MCF 10A (cell line): ENCODE results near the gene PHLDA2. TPM values are rescaled to one million over a fixed set of nuclear protein-coding genes. Genes with fewer than 3 reads are reported as not detected.

ENCODE experiments used
- BruUV-seq: library from RNA; stranded (reverse); fragments of 400-500 nt; replicated peaks from 2 replicates; lab custom pipeline; 2021; lab: Mats Ljungman, UMichigan
- CTCF ChIA-PET: fragments of 300-600 bp; sonication (Branson Sonifier 250); formaldehyde crosslinking; extraction: SDS; loops from one replicate; lab custom pipeline; 2021; ENCODE audit warnings: antibody characterized with exemption, inconsistent platforms; lab: Yijun Ruan, JAX
- POLR2A ChIA-PET: fragments of 300-600, 350-650 bp; sonication (Branson Sonifier 250); formaldehyde crosslinking; extraction: SDS; loops from one replicate; lab custom pipeline; 2020; ENCODE audit warnings: antibody characterized with exemption, inconsistent platforms; lab: Yijun Ruan, JAX
- DNase-seq: peaks from one replicate; pipeline ENCODE4 v3.0.0-alpha.2; 2018; ENCODE audit not compliant: unreplicated experiment
- H3K27ac Mint-ChIP-seq: one replicate; pipeline ENCODE4 v1.8.0; 2022; ENCODE audit warnings: mild to moderate bottlenecking, low read depth, mixed read lengths; ENCODE audit not compliant: unreplicated experiment
- H3K27me3 Mint-ChIP-seq: one replicate; pipeline ENCODE4 v1.8.0; 2022; ENCODE audit warnings: mixed read lengths; ENCODE audit not compliant: insufficient read depth, unreplicated experiment
- H3K36me3 Mint-ChIP-seq: one replicate; pipeline ENCODE4 v1.8.0; 2022; ENCODE audit warnings: mild to moderate bottlenecking, moderate library complexity, mixed read lengths; ENCODE audit not compliant: insufficient read depth, unreplicated experiment
- H3K4me1 Mint-ChIP-seq: one replicate; pipeline ENCODE4 v1.8.0; 2022; ENCODE audit warnings: mixed read lengths; ENCODE audit not compliant: insufficient read depth, unreplicated experiment
- H3K4me3 Mint-ChIP-seq: one replicate; pipeline ENCODE4 v1.8.0; 2022; ENCODE audit warnings: mild to moderate bottlenecking, moderate library complexity, mixed read lengths; ENCODE audit not compliant: unreplicated experiment
- H3K9me3 Mint-ChIP-seq: one replicate; pipeline ENCODE4 v1.8.0; 2022; ENCODE audit warnings: mixed read lengths; ENCODE audit not compliant: unreplicated experiment
- CTCF ChIP-seq: fragments of 200-600 bp; IDR thresholded peaks from one replicate; pipeline ENCODE4 v1.8.0; 2022; ENCODE audit warnings: antibody characterized with exemption, mild to moderate bottlenecking; ENCODE audit not compliant: unreplicated experiment
- intact Hi-C: fragments of 100-400 bp; cut with micrococcal nuclease; formaldehyde crosslinking; loops from 2 replicates; pipeline ENCODE4 v1.14.1; 2022
- total RNA-seq: library from RNA; stranded (reverse); gene quantifications from 2 replicates; pipeline ENCODE4 v1.2.3, GENCODE V29; 2022

The PHLDA2 gene
- total RNA-seq, 1 experiment from 2014 or later: 135 TPM

DNA sequence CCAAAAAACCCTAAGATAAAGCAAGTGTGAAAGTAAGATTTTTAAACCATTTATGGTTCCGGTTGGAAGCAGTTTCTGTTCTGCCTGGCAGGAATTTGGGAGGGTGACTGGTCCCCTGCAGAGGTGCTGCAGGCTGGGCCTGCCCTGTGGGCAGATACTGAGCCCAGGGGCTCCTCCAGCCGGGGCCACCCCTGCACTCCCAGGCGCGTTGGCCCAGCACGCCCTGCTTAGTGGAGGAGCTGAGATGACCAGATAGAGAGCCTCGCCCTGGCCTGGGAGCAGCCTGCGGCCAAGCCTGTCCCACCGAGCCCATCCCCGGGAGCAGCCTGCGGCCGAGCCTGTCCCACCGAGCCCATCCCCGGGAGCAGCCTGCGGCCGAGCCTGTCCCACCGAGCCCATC, 8.0 kb downstream of the PHLDA2 start:
- H3K27ac Mint-ChIP-seq: no peak overlapping the region
- no peaks in the 10 kb centered on the region for H3K9me3 Mint-ChIP-seq
- CTCF ChIA-PET: interaction anchor here (1.0 to 1.2 kb wide), 2 partner anchors 9 to 10 kb away, joined by 4 to 6 read pairs; no protein-coding TSS in a partner anchor
- no peak overlapping the region for H3K4me3 Mint-ChIP-seq
- POLR2A ChIA-PET: no interaction called here
- BruUV-seq: no TSS peak
- no peak for TF ChIP-seq CTCF
- no peak for DNase-seq
- H3K27me3 Mint-ChIP-seq: no peaks in the 10 kb centered on the region
- no peaks in the 10 kb centered on the region for H3K4me1 Mint-ChIP-seq
- H3K36me3 Mint-ChIP-seq: peaks cover 6% of the 10 kb centered on the region
- intact Hi-C loops: no loop called here

DNA sequence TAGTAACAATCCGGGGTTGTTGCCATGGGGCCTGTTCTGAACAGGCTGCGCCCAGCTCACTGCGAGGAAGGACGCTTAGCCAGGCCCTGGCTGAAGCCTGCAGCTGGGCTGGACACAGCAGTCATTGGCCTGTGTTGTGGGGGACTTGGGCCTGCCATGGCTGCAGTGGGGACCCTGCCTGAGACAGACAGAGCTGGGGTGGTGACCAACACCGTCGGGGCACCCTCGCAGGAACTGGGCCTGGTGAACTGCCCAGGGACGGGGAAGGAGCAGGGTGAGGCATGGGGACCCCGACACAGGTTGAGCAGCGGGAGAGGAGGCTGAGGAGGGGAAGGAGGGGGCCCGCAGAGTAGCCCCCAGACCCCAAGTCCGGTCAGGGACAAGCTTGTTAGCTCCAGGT, 8.9 kb downstream of the PHLDA2 start:
- Mint-ChIP-seq H3K36me3 (peaks cover 6% of the 10 kb centered on the region), H3K27ac (no peak overlapping the region), H3K4me1 (no peaks in the 10 kb centered on the region), H3K9me3 (no peaks in the 10 kb centered on the region), H3K27me3 (no peaks in the 10 kb centered on the region), H3K4me3 (no peak overlapping the region)
- intact Hi-C loops: no loop called here
- no peak for DNase-seq
- ChIA-PET POLR2A (interaction anchor here (1.0 kb wide), 1 partner anchor 9 kb away, joined by 3 read pairs; the partner anchor contains the start of gene PHLDA2), CTCF (interaction anchor here (0.7 to 1.0 kb wide), 2 partner anchors 10 to 68 kb away, joined by 4 to 6 read pairs; no protein-coding TSS in a partner anchor)
- no peak for TF ChIP-seq CTCF
- BruUV-seq: no TSS peak

DNA sequence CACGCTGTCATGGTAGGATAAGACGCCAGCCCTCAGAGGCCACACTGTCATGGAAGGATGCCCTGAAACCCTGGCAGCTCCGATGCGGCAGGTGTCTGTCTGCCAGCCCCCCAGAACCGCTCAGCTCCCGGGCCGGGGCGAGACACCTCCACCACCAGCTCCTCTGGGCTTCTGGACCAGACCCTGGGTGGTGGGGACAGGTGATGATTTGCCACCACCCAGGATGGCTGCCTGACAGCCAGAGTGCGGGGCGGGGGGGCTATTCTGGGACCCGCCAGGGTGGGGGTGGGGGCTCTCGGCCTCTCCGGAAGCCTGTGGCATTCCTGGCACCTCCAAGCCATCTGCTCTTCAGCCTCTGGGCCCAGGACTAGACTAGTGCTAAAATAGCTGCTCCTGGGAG, 9.4 kb downstream of the PHLDA2 start:
- Mint-ChIP-seq H3K4me1 (no peaks in the 10 kb centered on the region), H3K36me3 (peaks cover 6% of the 10 kb centered on the region), H3K4me3 (no peak overlapping the region), H3K9me3 (no peaks in the 10 kb centered on the region), H3K27me3 (no peaks in the 10 kb centered on the region), H3K27ac (no peak overlapping the region)
- no TSS peak for BruUV-seq
- DNase-seq: no peak
- intact Hi-C loops: no loop called here
- no peak for TF ChIP-seq CTCF
- POLR2A ChIA-PET: interaction anchor here (1.0 kb wide), 1 partner anchor 9 kb away, joined by 3 read pairs; the partner anchor contains the start of gene PHLDA2
- CTCF ChIA-PET: no interaction called here

- no peaks in the 10 kb centered on the region for H3K4me1 Mint-ChIP-seq
- H3K9me3 Mint-ChIP-seq: no peaks in the 10 kb centered on the region
- BruUV-seq: no TSS peak
- ChIA-PET POLR2A (no interaction called here), CTCF (no interaction called here)
- no peak for DNase-seq
- intact Hi-C loops: no loop called here
- no peaks in the 10 kb centered on the region for H3K27me3 Mint-ChIP-seq
- TF ChIP-seq CTCF: no peak
- no peak overlapping the region for H3K27ac Mint-ChIP-seq
- peaks cover 6% of the 10 kb centered on the region for H3K36me3 Mint-ChIP-seq
- H3K4me3 Mint-ChIP-seq: no peak overlapping the region
Measured at GRCh38 chr11:2919188-2919587, 10.0 kb downstream of the PHLDA2 start.
